Activated CD8-positive, alpha-beta memory T cell treated with anti-CD3 and anti-CD28 coated beads for 1 hour (primary cell): ENCODE data around the gene CST4.
"Not testable (repeated sequence)": the region's sequence is repeated elsewhere in the genome, so short reads cannot be mapped to it uniquely, and the experiment has no call there.

ENCODE experiments used
- DNase-seq, 2 donors: peaks; one replicate each; pipeline ENCODE4 v3.0.0-alpha.2; 2020; ENCODE audit warnings: low read depth in 1 of 2; ENCODE audit errors: extremely low read depth in 1 of 2

CST4 gene

GRCh38 chr20:23644164-23644563 is 44.7 kb downstream of the CST4 start:
- DNase-seq, result no peak

DNA sequence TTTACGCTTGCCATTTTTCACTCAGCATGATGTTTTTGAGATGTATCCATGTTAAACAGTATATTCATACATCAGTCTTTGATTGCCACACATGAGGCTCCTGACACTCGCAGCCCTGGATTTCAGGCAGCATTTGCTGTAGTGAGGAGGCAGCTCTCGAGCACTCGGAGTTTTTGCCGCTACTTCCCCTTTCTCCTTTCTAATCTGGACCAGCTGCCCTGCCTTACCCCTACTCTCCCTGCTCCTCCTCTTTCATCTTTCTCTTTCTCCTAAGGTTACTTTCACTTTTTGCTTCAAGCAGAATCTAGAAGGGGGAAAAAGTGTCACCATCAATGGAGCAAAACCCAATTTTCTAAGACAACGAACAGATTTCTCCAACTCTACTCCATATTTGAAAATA is 45.2 kb downstream of the CST4 start:
- DNase-seq, result no peak

GRCh38 chr20:23641936-23642751 is 46.7 kb downstream of the CST4 start:
- DNase-seq, result no peak

GRCh38 chr20:23640671-23641667 is 47.9 kb downstream of the CST4 start:
- no peak for DNase-seq

DNA sequence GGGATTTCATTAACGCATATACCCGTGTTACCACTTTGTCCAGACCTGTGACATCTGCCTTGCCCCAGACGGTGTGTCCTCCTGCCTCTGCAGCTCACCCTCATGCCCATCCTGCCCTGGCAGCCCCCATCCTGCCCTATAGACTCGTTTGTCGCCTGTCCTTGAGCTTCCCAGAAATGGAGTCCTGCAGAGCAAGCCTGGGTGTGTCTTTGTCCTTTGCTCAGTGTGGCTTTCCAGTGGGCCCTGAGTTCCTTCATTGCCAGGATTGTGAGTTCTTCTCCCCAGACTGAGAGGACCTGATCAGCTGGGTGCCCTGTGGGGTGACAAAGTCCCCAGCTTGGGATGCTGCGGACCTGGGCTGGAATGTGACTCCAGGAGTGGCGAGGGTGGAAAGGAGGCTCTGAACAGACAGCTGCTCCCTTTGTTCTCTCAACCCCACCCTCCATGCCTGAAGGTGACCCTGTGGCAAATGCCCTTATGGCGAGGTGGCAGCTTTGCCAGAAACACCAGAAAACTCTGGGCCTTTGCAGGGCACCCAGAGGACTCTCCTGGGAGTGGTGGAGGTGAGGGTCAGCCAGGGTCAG is 48.7 kb downstream of the CST4 start:
- no peak for DNase-seq

DNA sequence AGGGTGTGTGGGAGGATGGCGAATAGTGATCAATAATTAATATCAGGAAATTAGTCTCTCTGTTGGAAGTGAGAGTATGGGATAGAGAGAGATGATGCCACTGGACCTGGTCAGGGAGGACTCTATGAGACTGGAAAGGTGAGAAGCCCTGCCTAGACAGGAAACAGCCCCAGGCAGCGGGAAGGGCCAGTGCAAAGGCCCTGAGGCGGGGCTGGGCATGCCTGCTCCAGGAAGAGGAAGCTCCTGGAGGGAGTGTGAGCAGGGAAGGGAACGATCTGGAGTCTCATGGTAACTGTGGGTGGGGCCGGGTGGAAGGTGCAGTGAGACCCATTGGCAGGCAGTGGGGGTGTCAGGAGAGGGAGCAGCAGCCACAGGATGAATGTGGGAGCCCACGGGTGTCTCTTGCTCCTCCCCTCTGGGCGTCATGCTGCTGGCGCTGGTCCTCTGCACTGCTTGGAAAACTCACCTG is 49.3 kb downstream of the CST4 start:
- DNase-seq, result no peak

DNA sequence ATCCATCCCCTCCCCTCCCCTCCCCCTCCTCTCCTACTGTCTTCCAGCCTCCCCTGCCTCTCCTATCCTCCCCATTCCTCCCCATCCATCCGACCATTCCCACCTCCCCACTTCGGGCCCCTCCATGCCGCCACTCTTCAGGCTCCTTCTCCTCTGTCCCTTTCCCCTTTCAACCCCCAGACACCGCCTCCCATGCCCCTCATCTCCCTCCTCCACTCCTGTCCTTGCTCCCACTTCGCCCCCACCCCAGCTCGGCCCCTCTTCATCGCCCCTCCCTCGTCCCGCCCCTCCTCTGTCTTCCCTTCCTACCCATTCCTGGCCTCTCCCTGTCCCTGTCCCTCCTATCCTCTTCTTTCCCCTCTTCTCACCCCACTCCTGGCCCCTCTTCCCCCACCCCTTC is 50.5 kb downstream of the CST4 start:
- no peak for DNase-seq

DNA sequence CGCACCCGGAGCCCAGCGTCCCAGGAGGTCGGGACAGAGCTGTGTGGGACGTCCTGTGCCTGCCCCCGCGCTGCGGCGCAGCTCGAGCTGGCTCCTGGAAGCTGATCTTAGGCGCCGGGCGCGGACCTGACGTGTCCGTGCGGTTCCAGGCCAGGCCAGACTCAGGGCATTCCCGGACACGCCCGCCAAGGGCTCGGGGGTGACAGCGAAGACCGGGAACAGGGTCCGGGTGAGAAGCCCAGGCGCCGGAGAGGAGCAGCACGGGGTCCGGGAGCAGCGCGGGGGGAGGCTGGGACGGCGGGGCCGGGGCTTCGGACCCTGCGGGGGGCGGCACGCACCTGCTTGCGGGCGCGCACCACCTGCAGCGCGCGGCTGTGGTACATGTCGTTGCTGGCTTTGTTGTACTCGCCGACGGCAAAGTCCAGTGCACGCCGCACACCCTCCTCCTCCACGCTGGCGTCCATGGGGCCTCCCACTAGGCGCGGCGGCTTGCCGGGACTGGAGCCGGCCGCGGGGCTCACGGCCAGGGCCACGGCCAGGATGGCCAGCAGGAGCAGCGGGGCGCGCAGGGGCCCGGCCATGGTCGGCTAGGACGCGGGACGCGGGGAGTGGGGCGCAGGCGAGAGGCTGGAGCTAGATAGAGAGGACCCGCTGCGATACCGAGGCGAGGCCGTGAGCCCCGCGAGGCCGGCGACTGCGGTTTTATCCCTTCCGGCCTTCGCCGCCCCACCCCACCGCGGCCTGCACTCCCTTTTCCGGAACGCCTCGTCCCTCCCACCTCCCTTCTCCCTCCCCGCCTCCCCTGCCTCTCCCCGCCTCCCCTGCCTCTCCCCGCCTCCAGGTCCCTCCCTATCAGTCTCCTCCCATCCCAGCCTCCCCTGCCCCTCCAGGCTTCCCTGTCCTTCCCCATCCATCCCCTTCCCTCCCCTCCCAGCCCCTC is 51.3 kb downstream of the CST4 start, which contains the start of gene CST3:
Gene CST3, minus strand, starts transcription at position 674 of the 940 bp plus-strand sequence. Its CDS starts 93 bp downstream, at position 581.
- no peak for DNase-seq

- no peak for DNase-seq
These were observed 51.9 kb downstream of the CST4 start for GRCh38 chr20:23636908-23637281.

GRCh38 chr20:23636182-23636907 is 52.5 kb downstream of the CST4 start:
- no peak for DNase-seq

- not testable (repeated sequence) for DNase-seq
These were observed 53.1 kb downstream of the CST4 start for GRCh38 chr20:23635768-23636090.
